HepG2 (cell line): ENCODE measurements around the gene NBPF11. TPM values are rescaled to one million over a fixed set of nuclear protein-coding genes. Genes with fewer than 3 reads are reported as not detected.
"Not testable (repeated sequence)": the region's sequence is repeated elsewhere in the genome, so short reads cannot be mapped to it uniquely, and the experiment has no call there.

Experiments used
- ATAC-seq: fragments of 200-7000 bp; cut with Tn5 transposase; 3 replicates; pipeline ENCODE4 v1.9.1; 2020; ENCODE audit warnings: mild to moderate bottlenecking, moderate library complexity
- BruUV-seq: library from RNA; stranded (reverse); fragments of 400-500 nt; replicated peaks from 2 replicates; lab custom pipeline; 2021; lab: Mats Ljungman, UMichigan
- CTCF ChIA-PET: fragments of 300-600 bp; formaldehyde crosslinking; extraction: SDS; loops from one replicate; lab custom pipeline; 2021; ENCODE audit warnings: low total read pairs, inconsistent platforms, low intra/inter-chr PET ratio; lab: Yijun Ruan, JAX
- POLR2A ChIA-PET: fragments of 350-600 bp; sonication (Branson Sonifier 250); formaldehyde crosslinking; loops from one replicate; lab custom pipeline; 2020; ENCODE audit warnings: antibody characterized with exemption, inconsistent platforms; lab: Yijun Ruan, JAX
- DNase-seq: peaks from one replicate; pipeline ENCODE4 v3.0.0-alpha.2; 2015; ENCODE audit warnings: low spot score
- FAIRE-seq: peaks from 3 replicates; lab custom pipeline; 2011; peaks lifted over from hg19 to GRCh38; lab: Jason Lieb, UNC
- H2AFZ ChIP-seq: one replicate; pipeline ENCODE4 v1.6.1; 2011; ENCODE audit warnings: low read length, inconsistent platforms
- H3K27ac ChIP-seq: fragments of 300-600 bp; 3 replicates; pipeline ENCODE4 v1.8.0; 2011; ENCODE audit warnings: mixed run types, mild to moderate bottlenecking, mixed read lengths, low read length, inconsistent platforms; ENCODE audit not compliant: insufficient read depth; ENCODE audit errors: extremely low read length
- H3K27me3 ChIP-seq, 2 experiments: fragments of 200-600 bp in 1 of 2; 2 replicates in 1 of 2; 3 replicates in 1 of 2; pipeline versions ENCODE4 v1.6.0 to v1.8.0; 2011; ENCODE audit warnings: low read length in 2 of 2, mild to moderate bottlenecking in 2 of 2, moderate library complexity in 2 of 2, inconsistent platforms in 1 of 2; ENCODE audit not compliant: insufficient read depth in 2 of 2, control insufficient read depth in 1 of 2
- H3K36me3 ChIP-seq, 2 experiments: fragments of 200-600 bp in 1 of 2; replicated peaks in 1 of 2; 2 replicates in 1 of 2; 3 replicates in 1 of 2; pipeline versions ENCODE4 v1.5.1 to v1.8.0; 2011; ENCODE audit warnings: low read length in 2 of 2, inconsistent platforms in 1 of 2; ENCODE audit not compliant: insufficient read depth in 2 of 2, control insufficient read depth in 1 of 2
- H3K4me1 ChIP-seq: 2 replicates; pipeline ENCODE4 v1.5.1; 2012; ENCODE audit warnings: low read length, inconsistent platforms; ENCODE audit not compliant: insufficient read depth
- H3K4me2 ChIP-seq: 2 replicates; pipeline ENCODE4 v1.6.0; 2011; ENCODE audit warnings: low read depth, low read length, inconsistent platforms
- H3K4me3 ChIP-seq, 3 experiments: fragments of 200-600 bp in 1 of 3; sonication (generic), shearing (Covaris generic) in 1 of 3; replicated peaks in 1 of 3; 2 replicates each; pipeline ENCODE4 v1.5.1; 2011 to 2016; ENCODE audit warnings: low read length in 3 of 3, inconsistent platforms in 2 of 3, low read depth in 2 of 3, mild to moderate bottlenecking in 2 of 3, control low read depth in 1 of 3, mixed read lengths in 1 of 3; ENCODE audit not compliant: insufficient read depth in 1 of 3
- H3K79me2 ChIP-seq: one replicate; pipeline ENCODE4 v1.6.1; 2011; ENCODE audit warnings: low read length, inconsistent platforms; ENCODE audit not compliant: insufficient read depth
- H3K9ac ChIP-seq: 2 replicates; pipeline ENCODE4 v1.6.0; 2011; ENCODE audit warnings: mild to moderate bottlenecking, low read depth, low read length, inconsistent platforms; ENCODE audit not compliant: insufficient read depth
- H3K9me3 ChIP-seq: 2 replicates; pipeline ENCODE4 v1.5.1; 2012; ENCODE audit warnings: mild to moderate bottlenecking, low read length
- H4K20me1 ChIP-seq: 2 replicates; pipeline ENCODE4 v1.6.0; 2011; ENCODE audit warnings: inconsistent platforms, mild to moderate bottlenecking, low read length, moderate library complexity; ENCODE audit not compliant: insufficient read depth
- STAG1 ChIP-seq: sonication (generic); formaldehyde crosslinking; IDR thresholded peaks from 2 replicates; pipeline ENCODE4 v1.4.0; 2020; ENCODE audit warnings: missing genetic modification reagents
- WGBS: methylation state at CpG from one replicate; pipeline ENCODE4 v1.1.6; 2017; ENCODE audit warnings: low lambda C conversion rate; 5-methylcytosine and 5-hydroxymethylcytosine counted together
- in situ Hi-C: cut with HindIII; loops from 2 replicates; pipeline ENCODE4 v1.10.0; 2017; ENCODE audit warnings: low pct_unique_long_range_greater_than_20kb; ENCODE audit not compliant: extremely low pct_ligation_motif_present
- intact Hi-C: fragments of 100-400 bp; cut with micrococcal nuclease; formaldehyde crosslinking; loops from one replicate; pipeline ENCODE4 v1.10.0; 2022; ENCODE audit not compliant: unreplicated experiment
- polyA plus RNA-seq, 8 experiments: library from polyadenylated mRNA; depleted of rRNA in 3 of 8; stranded (reverse) in 7 of 8; unstranded in 1 of 8; fragments of >200 nt; fragmentation: Illumina TruSeq in 4 of 8; extraction: Trizol in 4 of 8; gene quantifications; 2 replicates each; pipeline versions ENCODE4 v1.2.1 to v1.2.3, GENCODE V29; 2011 to 2016; ENCODE audit warnings: low read depth in 4 of 8, missing spikeins in 1 of 8, mixed read lengths in 1 of 8; ENCODE audit not compliant: insufficient read depth in 1 of 8
- total RNA-seq, 5 experiments: library from RNA; depleted of rRNA; stranded (reverse); fragments of >200 nt; fragmentation: Illumina TruSeq; extraction: Trizol; gene quantifications; 2 replicates each; pipeline ENCODE4 v1.2.3, GENCODE V29; 2016; ENCODE audit warnings: low read depth in 1 of 5

The NBPF11 gene
- total and polyA plus RNA-seq, 2 of the 13 experiments (the other 11 are each of a cell fraction or from before 2014, with no cell fraction given) = 5.0 to 8.1 TPM

GRCh38 chr1:148138606-148139005, 13.5 kb downstream of the NBPF11 start:
- H3K9me3 ChIP-seq, H2AFZ ChIP-seq, intact Hi-C loops, CTCF ChIA-PET, H3K4me3 ChIP-seq, H3K4me1 ChIP-seq, H3K4me2 ChIP-seq, H3K9ac ChIP-seq, FAIRE-seq, POLR2A ChIA-PET, BruUV-seq, H3K79me2 ChIP-seq, DNase-seq, H4K20me1 ChIP-seq, H3K36me3 ChIP-seq, ATAC-seq, H3K27me3 ChIP-seq, in situ Hi-C loops, H3K27ac ChIP-seq: not testable (repeated sequence)
- no CpG with 5 or more reads among the region's 2 CpGs for WGBS

GRCh38 chr1:148122341-148122740, 29.7 kb downstream of the NBPF11 start:
- H3K4me1 ChIP-seq, intact Hi-C loops: not testable (repeated sequence)
- WGBS = 73% methylated on average over 2 of the region's 5 CpGs

GRCh38 chr1:148120395-148120794, 31.7 kb downstream of the NBPF11 start:
- H4K20me1 ChIP-seq, H2AFZ ChIP-seq, H3K79me2 ChIP-seq, POLR2A ChIA-PET, FAIRE-seq, H3K4me2 ChIP-seq, H3K4me3 ChIP-seq, CTCF ChIA-PET, BruUV-seq, H3K4me1 ChIP-seq, intact Hi-C loops, ATAC-seq, H3K9ac ChIP-seq, DNase-seq, H3K9me3 ChIP-seq, in situ Hi-C loops, H3K36me3 ChIP-seq, H3K27ac ChIP-seq, H3K27me3 ChIP-seq: not testable (repeated sequence)
- TF ChIP-seq STAG1 (CRISPR knock-in tag) = 0 out of 2 replicates have a peak, but pooled peaks have one; percentile 14
- WGBS = 78% methylated on average over 4 of the region's 5 CpGs

More at GRCh38 chr1:148122341-148122740, 29.7 kb downstream of the NBPF11 start:
- ATAC-seq, H3K27ac ChIP-seq, in situ Hi-C loops, POLR2A ChIA-PET, H3K4me2 ChIP-seq, H3K9ac ChIP-seq, H3K9me3 ChIP-seq, H4K20me1 ChIP-seq, H3K4me3 ChIP-seq, H3K27me3 ChIP-seq, H3K79me2 ChIP-seq, H3K36me3 ChIP-seq, CTCF ChIA-PET, DNase-seq, FAIRE-seq, H2AFZ ChIP-seq, BruUV-seq: not testable (repeated sequence)

DNA sequence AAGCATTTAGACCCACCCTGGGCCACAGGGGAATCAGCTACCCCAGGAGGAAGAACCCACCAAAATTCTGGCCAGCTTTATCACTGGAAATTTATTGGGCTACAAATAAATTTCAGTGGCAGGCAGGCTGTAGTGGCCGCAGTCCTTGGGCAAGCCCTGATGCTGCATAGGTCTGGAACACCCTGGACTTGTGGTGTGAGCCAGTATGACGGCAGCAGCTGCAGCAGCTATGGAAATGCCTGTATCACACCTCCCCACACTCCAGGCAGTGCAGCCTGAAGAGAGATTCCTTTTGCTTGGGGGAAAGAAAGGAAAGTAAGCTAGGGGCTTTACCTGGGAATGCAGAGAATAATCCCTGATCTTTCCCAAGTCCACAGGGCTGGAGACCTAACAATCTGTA, 56.3 kb downstream of the NBPF11 start:
- DNase-seq, H3K4me1 ChIP-seq, H3K36me3 ChIP-seq, H3K9me3 ChIP-seq, H3K79me2 ChIP-seq, H2AFZ ChIP-seq, H4K20me1 ChIP-seq, in situ Hi-C loops, H3K27me3 ChIP-seq, FAIRE-seq, H3K4me2 ChIP-seq, H3K27ac ChIP-seq, H3K4me3 ChIP-seq, H3K9ac ChIP-seq, CTCF ChIA-PET, BruUV-seq, POLR2A ChIA-PET, intact Hi-C loops, ATAC-seq: not testable (repeated sequence)
- WGBS = no CpG with 5 or more reads among the region's 2 CpGs
